Measurements from ENCODE around the gene IRF2BP1. TPM values are rescaled to one million over a fixed set of nuclear protein-coding genes. Genes with fewer than 3 reads are reported as not detected.

The IRF2BP1 gene
- total and polyA plus RNA-seq, 7 donors: 7.8 to 25.5 (median 18.0) TPM

DNA sequence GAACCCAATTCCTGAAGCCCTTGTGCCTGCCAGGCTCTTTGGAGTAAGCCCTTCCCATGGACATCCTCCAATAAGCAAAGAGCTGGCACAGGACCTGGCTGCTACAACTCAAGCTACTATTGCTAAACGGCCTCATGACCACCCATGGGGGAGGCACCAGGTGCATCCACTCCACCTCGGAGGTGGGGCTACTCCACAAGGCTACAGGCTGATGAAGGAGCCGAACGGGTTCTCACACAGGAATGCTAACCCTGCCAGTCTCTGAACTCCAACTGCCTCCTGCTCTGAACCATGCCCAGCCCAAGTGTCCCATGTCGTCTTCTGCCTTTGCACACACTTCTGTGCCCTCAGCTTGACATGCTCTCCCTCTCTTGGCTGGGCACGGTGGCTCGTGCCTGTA, 33.0 kb downstream of the IRF2BP1 start:
- intact Hi-C loops (cut with DNase I): no loop called here
- H3K9me3 ChIP-seq: no peaks in the 10 kb centered on the region
- WGBS, 2 donors: 79 to 87% methylated on average over 7 of the region's 7 CpGs
- DNase-seq: no peak
- no peak overlapping the region for H3K4me3 ChIP-seq
- no peaks in the 10 kb centered on the region for H3K4me1 ChIP-seq
- peaks cover 22 to 74% (median 46%) of the 10 kb centered on the region in 4 donors for H3K36me3 ChIP-seq
- no peak overlapping the region for H3K27ac ChIP-seq
- H3K27me3 ChIP-seq: no peaks in the 10 kb centered on the region
- TF ChIP-seq, protein P1, sequence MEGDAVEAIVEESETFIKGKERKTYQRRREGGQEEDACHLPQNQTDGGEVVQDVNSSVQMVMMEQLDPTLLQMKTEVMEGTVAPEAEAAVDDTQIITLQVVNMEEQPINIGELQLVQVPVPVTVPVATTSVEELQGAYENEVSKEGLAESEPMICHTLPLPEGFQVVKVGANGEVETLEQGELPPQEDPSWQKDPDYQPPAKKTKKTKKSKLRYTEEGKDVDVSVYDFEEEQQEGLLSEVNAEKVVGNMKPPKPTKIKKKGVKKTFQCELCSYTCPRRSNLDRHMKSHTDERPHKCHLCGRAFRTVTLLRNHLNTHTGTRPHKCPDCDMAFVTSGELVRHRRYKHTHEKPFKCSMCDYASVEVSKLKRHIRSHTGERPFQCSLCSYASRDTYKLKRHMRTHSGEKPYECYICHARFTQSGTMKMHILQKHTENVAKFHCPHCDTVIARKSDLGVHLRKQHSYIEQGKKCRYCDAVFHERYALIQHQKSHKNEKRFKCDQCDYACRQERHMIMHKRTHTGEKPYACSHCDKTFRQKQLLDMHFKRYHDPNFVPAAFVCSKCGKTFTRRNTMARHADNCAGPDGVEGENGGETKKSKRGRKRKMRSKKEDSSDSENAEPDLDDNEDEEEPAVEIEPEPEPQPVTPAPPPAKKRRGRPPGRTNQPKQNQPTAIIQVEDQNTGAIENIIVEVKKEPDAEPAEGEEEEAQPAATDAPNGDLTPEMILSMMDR (IDR thresholded peaks at IDR 0.05): no peak
- TF ChIP-seq POLR2A (IDR thresholded peaks at IDR 0.05) (no peak), POLR2AphosphoS5 (IDR thresholded peaks at IDR 0.05) (no peak), EP300 (IDR thresholded peaks at IDR 0.05) (no peak)

DNA sequence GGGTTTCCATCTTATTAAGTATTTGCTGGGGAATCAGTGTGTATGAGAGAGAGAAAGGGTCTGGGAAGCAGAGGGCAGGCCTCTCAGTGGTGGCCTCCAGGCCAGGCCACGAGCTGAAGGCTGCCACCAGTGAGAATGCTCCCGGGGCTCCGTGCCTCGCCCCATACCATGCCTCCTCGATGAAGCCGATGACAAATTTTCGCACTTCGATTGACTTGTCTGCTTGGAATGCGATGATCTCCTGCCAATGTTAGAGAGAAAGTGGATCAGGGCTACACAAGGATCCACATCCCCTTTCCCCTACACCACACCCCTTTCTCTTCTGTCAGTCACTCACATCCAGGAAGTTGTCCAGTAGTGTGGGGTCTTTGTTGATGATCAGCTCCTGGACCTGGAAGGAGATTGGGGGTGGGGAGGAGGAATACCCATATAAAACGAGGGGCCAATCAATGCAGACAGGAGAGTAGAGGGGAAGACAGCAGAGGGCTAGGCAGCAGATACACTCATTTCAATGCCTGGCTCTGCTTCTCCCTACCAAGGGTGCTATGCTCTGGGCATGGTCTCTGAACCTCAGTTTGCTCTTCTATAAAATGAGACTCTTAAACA, 33.7 kb downstream of the IRF2BP1 start:
- TF ChIP-seq POLR2A (IDR thresholded peaks at IDR 0.05): no peak
- TF ChIP-seq POLR2AphosphoS5 (IDR thresholded peaks at IDR 0.05): no peak
- TF ChIP-seq EP300 (IDR thresholded peaks at IDR 0.05): no peak
- TF ChIP-seq, protein P1 (IDR thresholded peaks at IDR 0.05): no peak
- 94 to 95% methylated on average over 10 of the region's 10 CpGs for WGBS, 2 donors
- intact Hi-C loops (cut with DNase I): no loop called here
- no peaks in the 10 kb centered on the region for H3K4me1 ChIP-seq
- H3K9me3 ChIP-seq: no peaks in the 10 kb centered on the region
- no peaks in the 10 kb centered on the region for H3K27me3 ChIP-seq
- H3K4me3 ChIP-seq: no peak overlapping the region
- no peak for DNase-seq
- no peak overlapping the region for H3K27ac ChIP-seq
- H3K36me3 ChIP-seq: peaks cover 30 to 80% (median 53%) of the 10 kb centered on the region in 4 donors

DNA sequence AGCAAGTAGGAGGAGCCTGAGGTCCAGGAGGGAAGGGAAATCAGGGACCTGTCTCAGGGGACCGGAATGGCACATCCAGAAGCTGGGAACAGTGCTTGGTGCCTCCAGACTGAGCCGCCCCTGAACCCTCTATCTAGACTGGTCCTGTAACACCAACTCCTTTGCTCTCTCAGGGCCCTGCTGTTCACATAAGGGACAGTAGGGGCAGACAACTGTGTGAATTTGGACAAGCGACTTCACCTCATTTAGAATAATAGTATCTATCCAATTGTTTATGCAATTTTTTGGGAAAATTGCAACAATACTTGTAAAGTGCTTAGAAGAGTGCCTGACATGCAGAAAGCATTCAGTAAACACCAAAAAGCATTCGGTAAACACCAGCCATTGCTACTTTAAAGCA, 37.0 kb downstream of the IRF2BP1 start:
- Histone ChIP-seq H3K36me3 (peaks cover 32 to 100% (median 73%) of the 10 kb centered on the region in 4 donors), H3K27me3 (no peaks in the 10 kb centered on the region), H3K4me1 (no peaks in the 10 kb centered on the region), H3K4me3 (no peak overlapping the region), H3K27ac (no peak overlapping the region), H3K9me3 (no peaks in the 10 kb centered on the region)
- DNase-seq: no peak
- no peak for TF ChIP-seq EP300 (IDR thresholded peaks at IDR 0.05)
- TF ChIP-seq, protein P1 (IDR thresholded peaks at IDR 0.05): no peak
- no peak for TF ChIP-seq POLR2A (IDR thresholded peaks at IDR 0.05)
- TF ChIP-seq POLR2AphosphoS5 (IDR thresholded peaks at IDR 0.05): no peak
- intact Hi-C loops (cut with DNase I): no loop called here
- 92 to 94% methylated on average over 4 of the region's 4 CpGs for WGBS, 2 donors

DNA sequence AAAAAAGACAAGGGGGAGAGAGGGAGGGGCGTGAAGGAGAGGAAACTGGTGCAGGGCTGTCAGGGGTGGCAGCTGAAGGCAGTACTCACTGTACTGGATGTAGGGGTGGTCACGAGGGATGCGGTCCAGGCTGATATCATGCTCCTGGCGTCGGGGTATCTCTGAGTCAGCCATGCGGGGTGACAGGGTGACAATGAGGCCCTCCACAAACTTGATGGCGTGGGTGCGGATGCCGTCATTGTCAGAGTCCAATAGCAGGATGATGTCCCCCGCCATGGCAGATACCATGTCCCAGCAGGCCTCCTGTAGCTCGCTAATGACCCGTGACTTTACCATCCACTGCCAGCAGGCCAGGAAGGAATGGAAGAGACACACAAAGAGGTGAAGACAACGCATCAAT, 38.3 kb downstream of the IRF2BP1 start:
- no peak overlapping the region for H3K27ac ChIP-seq
- no peak for DNase-seq
- peaks cover 41 to 100% (median 79%) of the 10 kb centered on the region in 4 donors for H3K36me3 ChIP-seq
- H3K4me1 ChIP-seq: no peaks in the 10 kb centered on the region
- 96 to 97% methylated on average over 13 of the region's 13 CpGs for WGBS, 2 donors
- intact Hi-C loops (cut with DNase I): no loop called here
- no peaks in the 10 kb centered on the region for H3K27me3 ChIP-seq
- TF ChIP-seq POLR2A (IDR thresholded peaks at IDR 0.05) (no peak), EP300 (IDR thresholded peaks at IDR 0.05) (no peak), POLR2AphosphoS5 (IDR thresholded peaks at IDR 0.05) (no peak)
- TF ChIP-seq, protein P1 (IDR thresholded peaks at IDR 0.05): no peak
- H3K4me3 ChIP-seq: no peak overlapping the region
- no peaks in the 10 kb centered on the region for H3K9me3 ChIP-seq

DNA sequence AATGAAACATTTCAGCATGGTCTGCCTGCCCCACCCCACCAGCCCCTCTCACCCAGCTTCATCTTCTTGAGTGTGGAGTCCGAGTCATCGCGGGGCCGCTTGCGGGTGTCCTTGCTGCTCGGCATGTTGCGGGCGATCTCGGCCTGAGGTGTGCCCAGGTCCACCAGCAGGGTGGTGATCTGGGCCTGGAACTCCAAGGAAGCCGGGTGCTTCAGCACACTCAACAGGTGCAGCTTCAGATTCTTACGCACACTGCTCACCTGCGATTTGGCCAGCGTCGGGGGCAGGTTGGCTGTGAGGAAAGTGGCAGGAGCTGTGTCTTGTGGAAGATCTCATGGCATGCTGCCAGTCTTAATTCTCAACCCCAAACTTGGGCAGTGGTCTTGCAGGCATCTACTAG, 43.7 kb downstream of the IRF2BP1 start:
- H3K27ac ChIP-seq: no peak overlapping the region
- peaks cover 27 to 100% (median 66%) of the 10 kb centered on the region in 4 donors for H3K36me3 ChIP-seq
- no peaks in the 10 kb centered on the region for H3K9me3 ChIP-seq
- DNase-seq: no peak
- WGBS, 2 donors: 95 to 97% methylated on average over 14 of the region's 14 CpGs
- H3K4me3 ChIP-seq: no peak overlapping the region
- TF ChIP-seq POLR2AphosphoS5 (IDR thresholded peaks at IDR 0.05) (no peak), POLR2A (IDR thresholded peaks at IDR 0.05) (no peak), EP300 (IDR thresholded peaks at IDR 0.05) (no peak)
- TF ChIP-seq, protein P1 (IDR thresholded peaks at IDR 0.05): no peak
- no peaks in the 10 kb centered on the region for H3K27me3 ChIP-seq
- H3K4me1 ChIP-seq: no peaks in the 10 kb centered on the region
- intact Hi-C loops (cut with DNase I): no loop called here

Data from sigmoid colon (tissue), 7 donors.